ENCODE data around the gene CRYBG1. TPM values are rescaled to one million over a fixed set of nuclear protein-coding genes. Genes with fewer than 3 reads are reported as not detected.

The CRYBG1 gene
- total RNA-seq, 1 experiment from 2014 or later: 10.7 TPM

DNA sequence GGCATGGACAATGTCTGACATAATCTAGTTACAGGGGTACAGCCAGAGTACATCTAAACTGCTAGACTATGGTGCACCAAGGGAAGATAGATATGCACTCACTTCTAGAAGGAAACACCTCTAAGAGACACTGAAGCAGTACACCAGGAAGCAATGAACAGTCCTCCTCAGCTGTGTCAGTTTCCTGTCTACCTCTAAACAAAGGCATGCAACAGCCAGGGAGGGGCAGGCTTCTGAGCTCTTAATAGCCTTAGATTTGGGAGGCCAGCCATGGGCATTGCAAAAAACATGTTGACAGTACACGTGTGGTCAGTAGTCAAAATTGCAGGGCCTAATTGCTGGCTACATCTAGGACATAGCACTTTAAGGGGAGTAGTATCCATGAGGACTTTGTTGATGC, 21.4 kb downstream of the CRYBG1 start:
- POLR2A ChIA-PET: no interaction called here
- intact Hi-C loops (cut with micrococcal nuclease): no loop called here

GRCh38 chr6:106383573-106383972, 23.1 kb downstream of the CRYBG1 start:
- Histone ChIP-seq H3K36me3 (ENCODE audit: control insufficient read depth in 1 of 2, insufficient read depth in 2 of 2, low read length in 2 of 2) (no peaks in the 10 kb centered on the region), H3K4me2 (ENCODE audit: low read length) (no peak overlapping the region), H3K79me2 (ENCODE audit: insufficient read depth, low read length) (no peaks in the 10 kb centered on the region), H3K4me1 (ENCODE audit: control insufficient read depth in 1 of 2, insufficient read depth in 2 of 2, low read length in 2 of 2) (peaks cover 0 to 14% of the 10 kb centered on the region in 2 experiments; a peak in 2 of 4 replicates), H3K27ac (ENCODE audit: low read depth, low read length) (no peak overlapping the region), H3K9me3 (ENCODE audit: control insufficient read depth in 1 of 2, insufficient read depth in 1 of 2, low read depth in 1 of 2, low read length in 2 of 2) (no peaks in the 10 kb centered on the region), H3K4me3 (replicated peaks in 1 of 2; ENCODE audit: low read depth in 1 of 2, low read length in 2 of 2) (no peak overlapping the region), H3K9ac (ENCODE audit: low read length) (no peak overlapping the region), H4K20me1 (ENCODE audit: insufficient read depth) (no peaks in the 10 kb centered on the region), H3K27me3 (ENCODE audit: insufficient read depth, low read length) (no peaks in the 10 kb centered on the region), H3K9me2 (ENCODE audit: insufficient read depth) (no peaks in the 10 kb centered on the region), H2AFZ (ENCODE audit: low read depth, low read length, poor library complexity, severe bottlenecking) (no peak overlapping the region)
- CTCF ChIA-PET: interaction anchor here (1.3 kb wide), 1 partner anchor 614 kb away, joined by 3 read pairs; no protein-coding TSS in a partner anchor
- RAD21 ChIA-PET (ENCODE audit: low non-redundant PET in 1 of 2, low total read pairs in 2 of 2, uncharacterized antibody in 2 of 2, unreplicated experiment in 2 of 2): no interaction called here
- no peak for TF ChIP-seq ELF1 (IDR thresholded peaks at IDR 0.05; ENCODE audit: borderline replicate concordance, low read depth)
- no peak for TF ChIP-seq POLR2A (IDR thresholded peaks at IDR 0.05; ENCODE audit: borderline replicate concordance, extremely low read depth, insufficient read depth, insufficient read length)
- TF ChIP-seq POLR2AphosphoS5 (IDR thresholded peaks at IDR 0.05; ENCODE audit: low read depth, low read length): no peak
- no peak for TF ChIP-seq ZFX (IDR thresholded peaks at IDR 0.05)
- TF ChIP-seq, protein P1, sequence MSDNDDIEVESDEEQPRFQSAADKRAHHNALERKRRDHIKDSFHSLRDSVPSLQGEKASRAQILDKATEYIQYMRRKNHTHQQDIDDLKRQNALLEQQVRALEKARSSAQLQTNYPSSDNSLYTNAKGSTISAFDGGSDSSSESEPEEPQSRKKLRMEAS (IDR thresholded peaks at IDR 0.05): no peak
- TF ChIP-seq EZH2 (IDR thresholded peaks at IDR 0.05): no peak
- no peak for TF ChIP-seq RAD21 (IDR thresholded peaks at IDR 0.05; ENCODE audit: low read depth)
- no peak for TF ChIP-seq EZH2phosphoT487 (IDR thresholded peaks at IDR 0.05; ENCODE audit: borderline replicate concordance)
- no peak for TF ChIP-seq SIN3A (IDR thresholded peaks at IDR 0.05; ENCODE audit: low read depth)
- POLR2A ChIA-PET: no interaction called here
- no TSS peak for BruUV-seq (replicated peaks)
- intact Hi-C loops (cut with micrococcal nuclease): no loop called here
- ATAC-seq: no peak
- no peak for DNase-seq (ENCODE audit: low read depth, low spot score)

More for the DNA sequence above, 21.4 kb downstream of the CRYBG1 start:
- TF ChIP-seq CTCF (IDR thresholded peaks at IDR 0.05 in 2 of 3, conservative IDR thresholded peaks at IDR 0.05 in 1 of 3; ENCODE audit: borderline replicate concordance in 1 of 3, insufficient read depth in 1 of 3, low read depth in 2 of 3, low read length in 2 of 3): 0 out of 6 replicates have a peak, but pooled peaks of 1 of the 3 experiments have one; percentile 12
- no peak for TF ChIP-seq SRF (IDR thresholded peaks at IDR 0.05; ENCODE audit: low read depth)
- Histone ChIP-seq H3K27ac (ENCODE audit: low read depth, low read length) (no peak overlapping the region), H3K9me3 (ENCODE audit: control insufficient read depth in 1 of 2, insufficient read depth in 1 of 2, low read depth in 1 of 2, low read length in 2 of 2) (no peaks in the 10 kb centered on the region), H3K9ac (ENCODE audit: low read length) (no peak overlapping the region), H3K4me3 (replicated peaks in 1 of 2; ENCODE audit: low read depth in 1 of 2, low read length in 2 of 2) (no peak overlapping the region), H3K27me3 (ENCODE audit: insufficient read depth, low read length) (no peaks in the 10 kb centered on the region), H3K36me3 (ENCODE audit: control insufficient read depth in 1 of 2, insufficient read depth in 2 of 2, low read length in 2 of 2) (no peaks in the 10 kb centered on the region), H3K4me2 (ENCODE audit: low read length) (peak overlapping the region; percentile 12), H3K79me2 (ENCODE audit: insufficient read depth, low read length) (no peaks in the 10 kb centered on the region), H4K20me1 (ENCODE audit: insufficient read depth) (no peaks in the 10 kb centered on the region), H3K9me2 (ENCODE audit: insufficient read depth) (no peaks in the 10 kb centered on the region), H3K4me1 (ENCODE audit: control insufficient read depth in 1 of 2, insufficient read depth in 2 of 2, low read length in 2 of 2) (peaks cover 0 to 18% of the 10 kb centered on the region in 2 experiments; a peak in 2 of 4 replicates), H2AFZ (ENCODE audit: low read depth, low read length, poor library complexity, severe bottlenecking) (no peak overlapping the region)
- ChIA-PET CTCF (no interaction called here), RAD21 (ENCODE audit: low non-redundant PET in 1 of 2, low total read pairs in 2 of 2, uncharacterized antibody in 2 of 2, unreplicated experiment in 2 of 2) (no interaction called here)
- ATAC-seq: peak; percentile 72
- BruUV-seq (replicated peaks): no TSS peak
- no peak for DNase-seq (ENCODE audit: low read depth, low spot score)

Measured in HCT116 (cell line).